ENCODE results near the gene CPSF3.
"Not testable (repeated sequence)": the region's sequence is repeated elsewhere in the genome, so short reads cannot be mapped to it uniquely, and the experiment has no call there.

The CPSF3 gene

DNA sequence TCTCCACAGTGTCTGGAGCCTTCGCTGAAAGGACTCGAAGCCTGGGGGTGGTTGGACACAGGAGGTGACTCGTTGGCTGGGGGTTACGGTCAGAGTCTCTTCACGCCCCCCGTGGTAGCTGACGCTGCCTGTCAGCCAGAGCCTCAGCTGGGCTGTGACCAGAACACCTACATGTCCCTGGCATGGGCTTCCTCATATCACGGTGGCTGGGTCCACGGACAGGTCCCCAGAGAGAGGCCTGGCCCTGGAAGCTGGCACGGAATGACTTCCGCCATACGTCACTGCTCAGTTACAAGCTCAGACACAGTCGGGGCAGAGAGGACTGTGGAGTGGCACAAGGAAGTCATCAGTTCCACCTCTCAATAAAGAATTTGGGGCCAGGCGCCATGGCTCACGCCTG lies 28.6 kb upstream of the CPSF3 start:
- no peak for DNase-seq (ENCODE audit: low read depth)

DNA sequence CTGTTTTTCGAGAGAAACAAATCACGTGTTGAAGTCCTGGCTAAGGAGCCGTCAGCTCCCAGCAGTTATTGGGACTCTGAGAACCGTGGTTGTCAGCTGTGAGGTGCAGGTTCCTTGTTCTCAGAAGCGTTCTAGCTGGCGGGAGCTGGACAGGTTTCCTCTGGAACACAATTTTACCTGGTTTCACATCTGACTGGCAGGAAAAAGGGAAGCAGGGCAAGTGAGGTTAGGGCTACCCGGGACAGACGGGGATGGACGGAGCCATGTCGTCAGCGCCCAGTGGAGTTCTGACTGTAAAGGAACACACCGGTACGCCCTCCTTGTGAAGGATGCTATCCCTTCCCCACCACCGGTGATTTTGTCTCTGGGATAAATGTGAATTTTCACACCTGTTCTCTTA lies 26.3 kb upstream of the CPSF3 start:
- DNase-seq (ENCODE audit: low read depth), result no peak

DNA sequence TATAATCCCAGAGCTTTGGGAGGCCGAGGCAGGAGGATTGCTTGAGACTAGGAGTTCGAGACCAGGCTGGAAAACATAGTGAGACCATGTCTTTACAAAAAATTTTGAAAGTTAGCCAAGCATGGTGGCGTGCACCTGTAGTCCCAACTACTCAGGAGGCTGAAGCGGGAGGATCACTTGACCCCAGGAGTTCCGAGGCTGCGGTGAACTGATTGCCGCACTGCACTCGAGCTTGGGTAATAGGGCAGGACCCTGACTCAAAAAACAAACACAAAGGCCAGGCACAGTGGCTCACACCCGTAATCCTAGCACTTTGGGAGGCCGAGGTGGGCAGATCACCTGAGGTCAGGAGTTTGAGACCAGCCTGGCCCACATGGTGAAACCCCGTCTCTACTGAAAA lies 25.2 kb upstream of the CPSF3 start:
- DNase-seq (ENCODE audit: low read depth), result not testable (repeated sequence)

DNA sequence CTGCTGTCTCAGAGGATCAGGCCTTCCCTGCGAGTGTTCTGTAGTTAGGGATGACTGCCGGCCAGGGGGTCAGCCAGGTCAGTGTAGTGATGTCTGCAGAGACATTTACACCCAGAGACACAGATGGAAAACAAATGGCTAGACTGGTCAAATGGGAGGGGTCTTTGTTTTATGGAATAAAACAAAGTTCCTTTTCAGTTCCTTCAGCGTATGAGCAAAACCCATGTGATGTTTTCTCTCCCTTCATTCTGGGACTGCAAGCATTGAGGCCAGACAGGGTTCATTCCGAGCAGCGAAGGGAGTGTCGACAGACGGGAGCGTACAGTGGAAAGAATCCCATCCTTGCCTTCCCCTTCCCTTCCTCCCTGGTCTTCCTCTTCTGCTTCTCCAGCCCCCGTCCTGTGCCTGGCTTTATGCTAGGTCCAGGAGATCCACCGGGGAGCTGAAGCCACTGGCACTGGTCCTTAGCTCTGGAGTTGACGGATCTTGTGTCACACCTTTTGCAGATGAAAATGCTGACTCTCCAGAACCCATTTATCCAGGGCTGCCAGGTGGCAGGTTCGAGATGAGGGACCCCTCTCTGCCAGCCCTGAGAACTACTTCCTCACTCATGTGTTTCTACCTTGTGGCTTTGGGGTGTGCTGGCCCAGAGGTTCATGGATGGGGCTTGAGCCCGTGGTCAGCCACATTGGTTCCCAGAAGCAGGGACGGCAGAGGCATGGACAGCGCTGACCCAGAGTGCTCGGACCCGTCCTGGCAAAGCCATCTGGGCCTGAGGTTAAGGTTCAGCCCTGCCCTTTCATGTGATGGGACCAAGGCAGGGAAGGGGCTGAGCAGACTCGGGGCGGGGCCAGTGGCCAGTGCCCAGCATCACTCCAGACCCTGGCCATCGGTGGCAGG lies 24.3 kb upstream of the CPSF3 start:
- no peak for DNase-seq (ENCODE audit: low read depth)

DNA sequence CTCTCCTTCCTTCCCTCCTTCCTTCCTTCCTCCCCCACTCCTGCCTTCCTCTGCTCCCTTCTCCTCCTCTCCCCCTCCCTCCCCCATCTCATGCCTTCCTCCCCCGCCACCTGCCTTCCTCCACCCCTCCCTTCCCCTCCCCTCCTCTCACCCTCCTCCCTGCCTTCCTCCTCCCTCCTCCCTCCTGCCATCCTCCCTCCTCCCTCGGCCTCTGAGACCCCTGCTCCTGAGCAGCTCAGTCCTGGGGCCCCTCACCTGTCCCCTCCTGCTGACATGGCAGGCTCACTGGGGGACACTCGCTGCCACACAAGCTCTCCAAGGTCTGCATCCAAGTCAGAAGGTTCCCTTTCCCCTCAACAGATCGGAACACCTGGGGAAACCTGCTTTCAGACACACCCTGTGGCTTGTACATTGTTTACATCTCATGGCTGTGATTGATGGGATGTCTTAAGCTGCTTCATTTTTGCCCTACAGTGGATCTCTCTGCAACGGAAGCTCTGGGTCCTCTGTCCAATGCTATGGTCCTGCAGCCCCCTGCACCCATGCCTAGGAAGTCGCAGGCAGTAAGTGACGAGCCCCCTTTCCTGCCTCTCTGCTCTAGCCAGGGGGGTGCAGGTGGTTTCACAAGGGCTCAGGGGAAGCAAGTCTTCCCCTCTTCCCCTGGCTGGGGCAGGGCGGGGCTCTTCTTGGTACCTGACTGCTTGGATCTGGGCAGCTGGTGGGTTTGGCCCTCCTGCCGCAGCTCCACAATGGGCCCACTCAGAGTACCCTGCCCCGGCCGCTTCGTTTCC lies 23.0 kb upstream of the CPSF3 start:
- no peak for DNase-seq (ENCODE audit: low read depth)

DNA sequence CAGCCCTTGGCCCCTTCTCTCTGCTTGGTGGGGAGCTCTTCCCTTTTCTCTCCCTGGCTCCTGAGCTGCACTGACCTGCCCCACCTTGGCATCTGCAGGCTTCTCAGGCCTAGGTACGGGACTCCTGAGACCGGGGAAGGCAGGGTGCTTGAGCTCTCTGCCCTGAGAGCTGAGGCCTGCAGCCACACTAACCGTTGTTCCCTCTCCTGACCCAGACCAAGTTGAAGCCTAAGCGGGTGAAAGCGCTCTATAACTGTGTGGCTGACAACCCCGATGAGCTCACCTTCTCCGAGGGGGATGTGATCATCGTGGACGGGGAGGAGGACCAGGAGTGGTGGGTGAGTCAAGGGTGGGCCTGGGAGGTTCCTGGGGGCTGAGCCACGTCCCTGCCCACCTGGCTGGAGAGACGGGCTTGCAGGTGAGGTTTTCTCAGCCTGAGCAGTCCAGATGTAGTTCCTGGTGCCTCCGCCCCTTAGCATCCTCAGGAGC lies 22.4 kb upstream of the CPSF3 start:
- no peak for DNase-seq (ENCODE audit: low read depth)

DNA sequence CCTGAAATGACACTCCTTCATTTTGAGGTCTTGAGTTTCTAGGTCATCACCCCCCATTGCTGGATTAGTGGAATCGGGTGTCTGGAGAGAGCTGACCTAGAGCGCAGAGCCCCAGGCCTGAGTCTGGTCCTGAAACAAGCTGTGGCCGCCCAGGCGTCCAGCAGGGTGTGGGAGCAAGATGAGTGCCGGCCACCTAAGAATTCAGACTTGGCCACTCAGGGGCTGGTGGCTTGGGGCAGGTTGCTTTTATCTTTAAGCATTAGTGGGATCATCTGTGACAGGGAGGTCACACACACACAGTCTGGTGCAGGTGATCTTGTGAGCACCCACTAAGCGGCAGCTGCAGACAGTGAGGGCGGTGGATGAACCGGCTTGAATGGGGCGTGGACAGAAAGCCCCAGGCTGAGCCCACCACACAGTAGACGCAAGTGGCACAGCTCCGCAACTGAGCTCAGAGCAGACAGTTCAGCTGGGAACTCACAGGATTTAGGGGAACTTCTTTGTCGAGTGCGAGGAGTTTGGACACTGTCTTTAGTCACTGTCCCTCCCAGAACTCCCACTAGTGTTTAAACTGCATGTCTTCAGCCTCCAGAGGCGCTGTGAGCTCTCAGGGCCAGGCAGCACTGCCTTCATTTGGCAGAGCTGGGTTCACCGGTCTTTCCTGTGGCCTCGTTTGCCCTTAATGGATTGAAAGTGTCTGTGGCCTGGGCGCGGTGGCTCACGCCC lies 21.6 kb upstream of the CPSF3 start:
- DNase-seq (ENCODE audit: low read depth), result no peak

DNA sequence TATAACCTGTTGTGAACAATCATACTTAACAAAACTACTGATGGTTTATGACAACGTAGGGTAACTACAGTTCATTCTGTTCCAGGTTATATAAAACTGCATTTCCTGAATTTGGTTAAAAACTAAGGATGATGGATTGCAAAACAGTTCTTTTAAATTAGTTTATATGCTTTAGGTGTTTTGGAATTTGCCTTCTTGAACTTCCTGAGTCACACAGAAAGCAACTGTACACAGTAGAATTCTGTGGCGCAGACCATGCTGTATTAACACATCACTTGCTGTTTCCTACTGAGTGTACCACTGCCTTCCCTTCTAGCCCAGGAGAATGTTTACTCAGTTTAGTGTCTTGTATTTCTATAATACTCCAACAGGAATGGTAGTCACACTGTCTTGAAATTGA lies 19.5 kb upstream of the CPSF3 start:
- no peak for DNase-seq (ENCODE audit: low read depth)

DNA sequence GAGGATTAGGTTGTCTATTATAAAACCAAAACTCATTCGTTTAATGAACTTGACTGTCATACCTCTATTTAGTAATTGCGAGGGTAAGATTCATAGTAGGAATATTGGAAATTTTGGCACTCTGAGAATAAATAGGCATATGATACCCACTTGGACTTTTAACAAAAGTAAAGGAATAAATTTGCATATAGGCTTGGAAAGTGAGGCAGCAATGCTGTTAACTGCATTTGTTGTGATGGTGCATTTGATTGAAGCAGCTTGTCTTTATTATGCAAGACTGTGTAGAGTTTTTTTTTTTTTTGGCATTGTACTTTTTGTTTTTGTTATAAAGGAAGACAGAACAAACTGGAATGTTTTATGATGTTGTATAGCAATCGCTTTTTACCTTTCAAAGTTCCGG lies 19.0 kb upstream of the CPSF3 start:
- DNase-seq (ENCODE audit: low read depth), result no peak

DNA sequence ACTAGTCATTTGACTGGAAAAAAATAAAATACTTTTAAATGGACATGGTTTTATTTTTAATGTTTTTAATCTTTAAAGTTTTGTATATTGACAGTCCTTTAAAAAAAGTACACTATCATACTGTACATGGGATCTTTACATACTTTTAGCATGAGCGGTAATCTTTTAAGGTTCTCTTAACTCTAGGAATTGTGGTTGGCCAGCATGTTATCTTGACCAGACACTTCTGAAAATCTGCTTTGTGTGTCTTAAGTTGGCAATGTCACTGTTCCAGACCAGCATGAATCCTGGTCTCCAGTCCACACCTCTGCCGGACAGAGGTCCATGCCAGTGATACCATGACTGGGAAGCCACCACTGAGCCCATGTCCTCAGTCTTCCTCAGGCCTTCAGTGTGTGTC lies 17.8 kb upstream of the CPSF3 start:
- DNase-seq (ENCODE audit: low read depth), result no peak

DNA sequence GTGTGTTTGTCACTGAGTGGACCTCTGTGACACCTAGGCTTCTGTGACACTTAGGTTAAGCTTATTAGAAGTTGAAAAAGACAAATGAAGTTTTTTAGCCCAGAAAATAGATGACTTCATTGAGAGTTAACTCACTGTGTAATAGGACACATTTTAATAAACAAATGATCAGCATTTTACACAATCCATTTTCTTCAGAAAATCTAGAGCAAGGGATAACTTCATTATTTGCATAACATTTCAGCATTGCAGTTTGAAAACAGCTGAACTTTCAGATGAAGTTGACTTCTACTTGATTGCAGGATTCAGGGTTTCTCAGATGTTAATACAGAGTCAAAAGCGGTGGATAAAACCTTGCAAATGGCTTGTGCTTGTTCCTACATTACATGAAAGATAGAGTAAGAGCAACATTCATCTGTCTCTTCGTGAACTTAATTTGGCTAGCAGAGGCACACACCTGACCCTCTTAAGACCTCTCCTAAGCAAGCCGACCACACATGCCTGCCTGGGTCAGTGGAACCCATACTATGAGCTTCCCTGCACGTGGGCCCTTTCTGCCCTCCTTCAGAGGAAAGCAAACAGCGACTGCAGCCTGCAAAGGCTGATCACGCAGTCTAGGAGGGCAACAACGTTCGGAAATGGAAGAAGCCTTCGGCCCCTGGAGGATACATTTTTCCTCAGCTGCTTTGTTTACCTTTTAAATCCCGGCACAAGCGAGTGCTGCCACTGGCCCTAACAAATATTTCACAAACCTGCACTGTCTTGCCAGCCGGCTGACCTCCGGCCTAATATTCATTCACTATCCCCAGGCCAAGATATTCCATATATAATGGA lies 16.7 kb upstream of the CPSF3 start:
- no peak for DNase-seq (ENCODE audit: low read depth)

DNA sequence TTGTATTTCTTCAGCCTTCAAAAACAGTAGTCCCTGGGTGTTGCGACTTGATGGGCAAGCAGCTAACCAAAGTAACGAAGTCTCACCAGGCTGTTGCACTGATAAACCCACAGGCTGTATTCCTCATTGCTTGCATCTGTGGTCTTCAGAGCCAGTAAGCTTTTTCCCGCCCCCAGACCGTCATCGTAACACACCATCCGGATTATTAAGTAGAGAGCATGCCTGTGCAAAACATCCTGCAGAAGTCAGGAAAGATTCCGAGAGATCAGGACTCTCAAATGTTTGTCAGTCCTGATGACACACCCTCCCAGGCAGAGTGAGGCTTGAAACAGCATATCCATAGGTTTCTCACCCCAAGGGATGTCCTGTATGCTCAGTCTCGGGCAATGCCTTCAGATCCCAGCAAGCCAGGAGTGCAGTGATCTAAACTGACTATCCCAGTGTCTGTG lies 16.1 kb upstream of the CPSF3 start:
- no peak for DNase-seq (ENCODE audit: low read depth)

DNA sequence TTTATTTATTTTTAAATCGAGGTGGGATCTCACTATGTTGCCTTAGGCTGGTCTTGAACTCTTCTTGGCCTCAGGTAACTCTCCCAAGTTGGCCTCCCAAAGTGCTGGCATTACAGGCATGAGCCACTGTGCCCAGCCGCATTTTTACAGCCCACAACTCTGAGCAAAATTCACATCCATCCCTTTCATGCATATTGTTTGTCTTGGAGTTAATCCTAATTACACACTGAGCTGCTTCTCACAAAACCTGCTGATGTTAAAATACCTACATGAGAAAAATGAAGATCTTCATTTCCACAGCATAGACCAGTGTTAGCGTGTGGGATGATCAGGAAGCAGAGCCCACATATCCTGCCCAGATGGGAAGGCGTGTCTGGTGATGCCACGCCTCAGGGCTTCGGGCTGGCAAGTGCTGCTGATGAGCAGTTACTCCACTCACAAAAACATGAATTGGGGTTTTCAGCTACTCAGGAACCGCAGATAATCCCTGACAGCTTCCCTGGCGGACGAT lies 14.8 kb upstream of the CPSF3 start:
- DNase-seq (ENCODE audit: low read depth), result no peak

DNA sequence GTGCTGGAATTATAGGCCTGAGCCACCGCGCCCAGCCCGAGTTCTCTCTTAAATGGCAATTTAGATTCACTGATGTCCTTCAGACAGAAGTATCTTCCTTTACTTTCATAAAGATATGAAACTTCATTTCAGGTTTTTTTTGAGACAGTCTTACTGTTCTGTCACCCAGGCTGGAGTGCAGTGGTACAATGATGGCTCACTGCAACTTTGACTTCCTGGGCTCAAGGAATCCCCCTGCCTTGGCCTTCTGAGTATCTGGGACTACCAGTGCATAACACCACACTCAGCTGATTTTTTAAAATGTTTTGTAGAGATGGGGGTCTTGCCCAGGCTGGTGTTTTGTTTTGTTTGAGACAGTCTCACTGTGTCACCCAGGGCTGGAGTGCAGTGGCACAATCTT lies 13.3 kb upstream of the CPSF3 start:
- no peak for DNase-seq (ENCODE audit: low read depth)

DNA sequence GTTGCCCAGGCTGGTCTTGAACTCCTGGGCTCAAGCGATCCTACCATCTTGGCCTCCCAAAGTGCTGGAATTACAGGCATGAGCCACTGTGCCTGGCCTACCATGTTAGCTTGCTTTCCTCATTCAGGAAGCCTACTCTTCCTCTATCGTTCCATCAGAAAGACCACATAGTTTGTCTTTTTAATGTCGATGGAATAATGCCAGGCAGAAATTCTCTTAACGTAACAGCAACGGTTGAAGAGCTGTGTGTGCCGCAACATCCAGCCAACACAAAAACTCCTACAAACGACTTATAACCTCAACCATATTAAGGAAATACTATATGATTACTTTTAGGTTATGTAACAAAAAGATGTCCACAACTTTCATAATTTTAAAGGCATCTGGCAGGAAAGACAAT lies 10.7 kb upstream of the CPSF3 start:
- no peak for DNase-seq (ENCODE audit: low read depth)

DNA sequence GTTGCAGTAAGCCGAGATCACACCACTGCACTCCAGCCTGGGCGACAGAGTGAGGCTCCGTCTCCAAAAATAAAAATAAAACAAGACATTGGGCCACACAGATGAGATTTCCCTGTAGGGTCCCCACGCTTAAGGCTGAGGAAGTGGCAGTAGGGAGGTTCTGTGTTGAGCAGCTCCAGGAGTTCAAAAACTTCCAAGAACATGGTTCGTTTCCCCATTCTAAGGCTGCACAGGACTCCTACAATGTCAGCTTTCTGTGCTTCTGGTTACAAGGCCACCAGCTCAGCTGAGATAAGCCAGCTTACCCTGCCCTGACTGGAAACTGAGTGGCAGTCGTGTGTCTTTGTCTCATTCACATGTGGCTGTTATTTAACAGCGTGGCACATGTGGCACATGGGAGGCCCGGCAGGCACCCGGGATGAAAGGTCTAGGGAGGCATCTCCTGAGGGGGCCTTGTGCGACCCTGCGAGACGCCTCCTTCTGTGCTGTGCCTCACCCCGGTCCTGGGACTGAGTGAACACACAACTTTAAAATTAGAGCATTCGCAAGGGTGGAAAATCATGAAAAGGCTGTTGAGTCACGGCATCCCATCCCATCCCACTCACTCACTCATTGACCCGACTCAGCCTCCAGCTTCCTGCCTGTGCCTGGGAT lies 7.8 kb upstream of the CPSF3 start:
- no peak for DNase-seq (ENCODE audit: low read depth)

DNA sequence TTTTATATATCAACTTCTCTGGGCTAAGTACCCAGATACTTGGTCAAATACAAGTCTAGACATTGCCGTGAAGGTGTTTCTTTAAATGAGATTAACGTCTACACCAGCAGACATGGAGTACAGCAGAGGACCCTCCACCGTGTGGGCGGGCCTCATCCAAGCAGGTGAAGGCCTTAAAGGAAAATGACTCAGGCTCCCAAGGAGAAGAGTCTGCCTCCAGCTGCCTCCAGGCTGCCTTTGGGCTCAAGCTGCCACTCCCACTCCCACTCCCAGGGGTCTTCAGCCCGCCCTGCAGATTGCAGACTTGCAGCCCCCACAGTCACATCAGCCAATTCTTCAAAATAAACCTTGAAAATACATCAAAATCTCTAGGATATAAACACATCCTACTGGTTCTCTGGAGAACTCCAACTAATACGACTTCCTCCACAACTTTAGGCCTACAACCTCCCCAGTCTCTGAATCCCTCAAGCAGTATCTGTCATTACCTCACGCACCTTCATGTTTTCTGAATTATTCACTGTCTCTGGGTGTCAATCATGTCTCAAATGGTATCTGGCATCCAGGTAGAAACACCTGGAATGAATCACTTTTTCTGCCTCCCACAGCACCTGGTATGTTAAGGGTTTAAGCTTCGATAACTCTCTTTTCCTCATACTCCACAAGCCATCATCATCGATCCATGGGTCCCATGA lies 7.0 kb upstream of the CPSF3 start:
- no peak for DNase-seq (ENCODE audit: low read depth)

DNA sequence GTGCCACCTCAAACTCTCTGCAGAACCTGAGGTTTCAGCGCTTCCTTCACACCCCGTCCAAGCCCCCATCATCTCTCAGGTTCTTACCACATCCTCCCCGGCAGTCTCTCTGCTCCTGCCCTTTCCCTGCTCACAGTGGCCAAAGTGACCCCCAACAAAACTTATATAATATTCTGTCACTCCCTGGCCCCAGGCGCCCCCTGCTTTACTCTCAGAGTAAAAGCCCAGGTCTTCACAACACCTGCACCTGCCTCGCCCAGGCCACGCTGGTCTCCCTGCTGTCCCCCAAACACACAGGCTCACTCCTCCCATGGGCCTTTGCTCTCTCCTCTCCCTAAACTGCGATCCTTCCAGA lies 6.5 kb upstream of the CPSF3 start:
- no peak for DNase-seq (ENCODE audit: low read depth)

DNA sequence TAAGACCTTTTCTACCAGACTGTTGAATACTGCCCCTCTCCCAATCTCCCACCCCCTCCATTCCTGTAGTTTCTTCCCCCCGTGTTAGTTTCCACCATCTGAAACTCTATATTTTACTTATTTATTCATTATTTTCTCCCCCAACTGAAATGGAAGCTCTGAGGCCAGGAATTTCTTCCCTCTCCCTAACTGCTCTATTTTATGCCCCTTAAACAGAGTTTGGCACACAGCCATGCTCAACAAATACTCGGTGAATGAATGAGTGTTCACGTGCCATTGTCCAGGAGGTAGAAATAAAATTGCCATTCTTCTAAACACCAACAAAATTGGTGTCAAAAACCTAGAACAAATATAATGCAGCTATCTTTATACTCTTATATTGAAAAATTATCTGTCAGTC lies 5.7 kb upstream of the CPSF3 start:
- no peak for DNase-seq (ENCODE audit: low read depth)

DNA sequence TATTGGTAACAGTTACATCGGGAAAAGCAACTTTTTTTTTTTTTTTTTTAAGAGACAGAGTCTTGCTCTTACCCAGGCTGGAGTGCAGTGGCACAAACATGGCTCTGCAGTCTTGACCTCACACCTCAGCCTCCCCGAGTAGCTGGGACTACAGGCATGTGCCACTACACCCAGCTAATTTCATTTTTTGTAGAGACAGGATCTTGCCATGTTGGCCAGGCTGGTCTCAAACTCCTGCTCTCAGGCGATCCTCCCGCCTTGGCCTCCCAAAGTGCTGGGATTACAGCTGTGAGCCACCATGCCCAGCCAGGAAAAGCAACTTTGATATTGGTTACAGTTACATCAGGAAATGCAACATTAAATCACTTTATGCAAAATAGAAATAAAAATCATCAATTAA lies 4.7 kb upstream of the CPSF3 start:
- no peak for DNase-seq (ENCODE audit: low read depth)

All from activated gamma-delta T cell treated with anti-CD3 and anti-CD28 coated beads, Interleukin-2, amount 50 U/mL, for 16 hours (primary cell).